Karpas-422 (cell line): Measurements from ENCODE around the gene NOC2L. TPM values are rescaled to one million over a fixed set of nuclear protein-coding genes. Genes with fewer than 3 reads are reported as not detected.

Experiments
- DNase-seq: peaks from one replicate; pipeline ENCODE4 v3.0.0-alpha.2; 2015
- H2AFZ ChIP-seq: fragments of 200-600 bp; sonication (generic); 2 replicates; pipeline ENCODE4 v1.6.1; 2014; ENCODE audit warnings: antibody characterized with exemption, low read length, mixed read lengths
- H3K27ac ChIP-seq: fragments of 200-600 bp; sonication (generic); 2 replicates; pipeline ENCODE4 v1.5.1; 2014; ENCODE audit warnings: mild to moderate bottlenecking, low read length, moderate library complexity
- H3K27me3 ChIP-seq: fragments of 200-600 bp; sonication (generic); 2 replicates; pipeline ENCODE4 v1.6.1; 2014; ENCODE audit warnings: low read length, mixed read lengths
- H3K36me3 ChIP-seq: fragments of 200-600 bp; sonication (generic); 2 replicates; pipeline ENCODE4 v1.6.1; 2014; ENCODE audit warnings: low read length, mixed read lengths; ENCODE audit not compliant: insufficient read depth
- H3K4me1 ChIP-seq: fragments of 200-600 bp; sonication (generic); 2 replicates; pipeline ENCODE4 v1.6.1; 2014; ENCODE audit warnings: mild to moderate bottlenecking, low read length, mixed read lengths
- H3K4me2 ChIP-seq: fragments of 200-600 bp; sonication (generic); 2 replicates; pipeline ENCODE4 v1.6.1; 2014; ENCODE audit warnings: low read length, low read depth, mild to moderate bottlenecking; ENCODE audit not compliant: poor library complexity, severe bottlenecking
- H3K4me3 ChIP-seq: fragments of 200-600 bp; sonication (generic); 2 replicates; pipeline ENCODE4 v1.5.1; 2014; ENCODE audit warnings: mild to moderate bottlenecking, antibody characterized with exemption, low read length, mixed read lengths
- H3K79me2 ChIP-seq: fragments of 200-600 bp; sonication (generic); 2 replicates; pipeline ENCODE4 v1.6.1; 2014; ENCODE audit warnings: mild to moderate bottlenecking, low read length, mixed read lengths
- H3K9ac ChIP-seq: fragments of 200-600 bp; sonication (generic); 2 replicates; pipeline ENCODE4 v1.6.0; 2014; ENCODE audit warnings: low read length
- H3K9me2 ChIP-seq: fragments of 200-600 bp; sonication (generic), shearing (Covaris generic); replicated peaks from 2 replicates; pipeline ENCODE4 v1.6.0; 2014; ENCODE audit warnings: mild to moderate bottlenecking, low read length, moderate library complexity; ENCODE audit not compliant: insufficient read depth
- H3K9me3 ChIP-seq: fragments of 300-700, 200-600 bp; sonication (generic); 2 replicates; pipeline ENCODE4 v1.6.1; 2014; ENCODE audit warnings: low read length, mixed read lengths
- H4K20me1 ChIP-seq: fragments of 200-600 bp; sonication (generic); 2 replicates; pipeline ENCODE4 v1.6.1; 2014; ENCODE audit warnings: mild to moderate bottlenecking, antibody characterized with exemption, low read length, low read depth; ENCODE audit not compliant: insufficient read depth
- total RNA-seq: library from RNA; depleted of rRNA; stranded (reverse); fragments of >200 nt; shearing (Covaris generic); gene quantifications from 2 replicates; pipeline ENCODE4 v1.2.3, GENCODE V29; 2014; ENCODE audit warnings: low replicate concordance

Gene NOC2L
- total RNA-seq, 1 experiment from 2014 or later = 32.5 TPM

- no peak for DNase-seq
- H3K36me3 ChIP-seq = no peaks in the 10 kb centered on the region
- H3K4me1 ChIP-seq = no peaks in the 10 kb centered on the region
These were observed 46.2 kb downstream of the NOC2L start for GRCh38 chr1:912740-913301.

GRCh38 chr1:911875-912739, 46.9 kb downstream of the NOC2L start:
- Histone ChIP-seq H3K79me2 (no peaks in the 10 kb centered on the region), H3K9ac (no peak overlapping the region), H3K9me2 (no peaks in the 10 kb centered on the region), H3K9me3 (no peaks in the 10 kb centered on the region), H3K36me3 (no peaks in the 10 kb centered on the region), H4K20me1 (no peaks in the 10 kb centered on the region), H3K27ac (no peak overlapping the region), H3K27me3 (no peaks in the 10 kb centered on the region), H3K4me1 (no peaks in the 10 kb centered on the region), H3K4me2 (no peak overlapping the region), H3K4me3 (no peak overlapping the region), H2AFZ (no peak overlapping the region)
- DNase-seq = no peak

More at GRCh38 chr1:912740-913301, 46.2 kb downstream of the NOC2L start:
- Histone ChIP-seq H4K20me1 (no peaks in the 10 kb centered on the region), H3K9ac (no peak overlapping the region), H3K27me3 (no peaks in the 10 kb centered on the region), H3K4me3 (no peak overlapping the region), H3K79me2 (no peaks in the 10 kb centered on the region), H3K9me2 (no peaks in the 10 kb centered on the region), H3K9me3 (no peaks in the 10 kb centered on the region), H2AFZ (no peak overlapping the region), H3K4me2 (no peak overlapping the region), H3K27ac (no peak overlapping the region)

GRCh38 chr1:910881-911721, 48.0 kb downstream of the NOC2L start:
- Histone ChIP-seq H3K9ac (no peak overlapping the region), H3K79me2 (no peaks in the 10 kb centered on the region), H2AFZ (no peak overlapping the region), H4K20me1 (no peaks in the 10 kb centered on the region), H3K9me3 (no peaks in the 10 kb centered on the region), H3K27me3 (no peaks in the 10 kb centered on the region), H3K9me2 (no peaks in the 10 kb centered on the region), H3K4me2 (no peak overlapping the region), H3K36me3 (no peaks in the 10 kb centered on the region), H3K27ac (no peak overlapping the region), H3K4me1 (no peaks in the 10 kb centered on the region), H3K4me3 (no peak overlapping the region)
- no peak for DNase-seq

- no peaks in the 10 kb centered on the region for H3K9me2 ChIP-seq
- H3K36me3 ChIP-seq = no peaks in the 10 kb centered on the region
- no peak overlapping the region for H2AFZ ChIP-seq
- H3K79me2 ChIP-seq = no peaks in the 10 kb centered on the region
- H3K27me3 ChIP-seq = no peaks in the 10 kb centered on the region
- H3K4me3 ChIP-seq = no peak overlapping the region
- H3K9me3 ChIP-seq = no peaks in the 10 kb centered on the region
- H4K20me1 ChIP-seq = no peaks in the 10 kb centered on the region
- H3K9ac ChIP-seq = no peak overlapping the region
- no peak overlapping the region for H3K27ac ChIP-seq
- H3K4me2 ChIP-seq = no peak overlapping the region
- DNase-seq = no peak
- H3K4me1 ChIP-seq = peaks cover 2% of the 10 kb centered on the region
These were observed 48.7 kb downstream of the NOC2L start for GRCh38 chr1:910311-910880.

- no peaks in the 10 kb centered on the region for H3K9me2 ChIP-seq
- H3K27me3 ChIP-seq = no peaks in the 10 kb centered on the region
- H4K20me1 ChIP-seq = no peaks in the 10 kb centered on the region
- no peak for DNase-seq
- H3K4me3 ChIP-seq = no peak overlapping the region
- peaks cover 7% of the 10 kb centered on the region for H3K4me1 ChIP-seq
- H3K27ac ChIP-seq = no peak overlapping the region
- no peak overlapping the region for H3K4me2 ChIP-seq
- no peaks in the 10 kb centered on the region for H3K79me2 ChIP-seq
- H3K36me3 ChIP-seq = no peaks in the 10 kb centered on the region
- no peaks in the 10 kb centered on the region for H3K9me3 ChIP-seq
- H3K9ac ChIP-seq = no peak overlapping the region
- no peak overlapping the region for H2AFZ ChIP-seq
These were observed 49.2 kb downstream of the NOC2L start for GRCh38 chr1:909861-910310.

DNA sequence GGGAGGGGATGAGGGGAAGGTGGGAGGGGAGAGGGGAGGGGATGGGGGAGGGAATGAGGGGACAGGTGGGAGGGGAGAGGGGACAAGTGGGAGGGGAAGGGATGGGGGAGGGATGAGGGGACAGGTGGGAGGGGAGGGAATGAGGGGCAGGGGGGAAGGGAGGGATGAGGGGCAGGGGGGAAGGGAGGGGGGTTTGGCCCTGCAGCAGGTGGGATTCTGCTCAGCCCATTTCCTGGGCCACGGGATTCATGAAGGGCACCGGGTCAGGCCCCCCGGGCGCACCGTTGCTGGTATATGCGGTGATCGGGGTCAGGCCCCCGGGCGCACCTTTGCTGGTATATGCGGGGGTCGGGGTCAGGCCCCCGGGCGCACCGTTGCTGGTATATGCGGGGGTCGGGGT, 50.4 kb downstream of the NOC2L start:
- no peaks in the 10 kb centered on the region for H3K9me3 ChIP-seq
- H3K79me2 ChIP-seq = no peaks in the 10 kb centered on the region
- no peak overlapping the region for H3K27ac ChIP-seq
- H3K9me2 ChIP-seq = no peaks in the 10 kb centered on the region
- H4K20me1 ChIP-seq = no peaks in the 10 kb centered on the region
- DNase-seq = no peak
- H3K4me3 ChIP-seq = no peak overlapping the region
- no peaks in the 10 kb centered on the region for H3K36me3 ChIP-seq
- H3K4me2 ChIP-seq = no peak overlapping the region
- no peaks in the 10 kb centered on the region for H3K27me3 ChIP-seq
- no peak overlapping the region for H3K9ac ChIP-seq
- no peak overlapping the region for H2AFZ ChIP-seq
- peaks cover 8% of the 10 kb centered on the region for H3K4me1 ChIP-seq

DNA sequence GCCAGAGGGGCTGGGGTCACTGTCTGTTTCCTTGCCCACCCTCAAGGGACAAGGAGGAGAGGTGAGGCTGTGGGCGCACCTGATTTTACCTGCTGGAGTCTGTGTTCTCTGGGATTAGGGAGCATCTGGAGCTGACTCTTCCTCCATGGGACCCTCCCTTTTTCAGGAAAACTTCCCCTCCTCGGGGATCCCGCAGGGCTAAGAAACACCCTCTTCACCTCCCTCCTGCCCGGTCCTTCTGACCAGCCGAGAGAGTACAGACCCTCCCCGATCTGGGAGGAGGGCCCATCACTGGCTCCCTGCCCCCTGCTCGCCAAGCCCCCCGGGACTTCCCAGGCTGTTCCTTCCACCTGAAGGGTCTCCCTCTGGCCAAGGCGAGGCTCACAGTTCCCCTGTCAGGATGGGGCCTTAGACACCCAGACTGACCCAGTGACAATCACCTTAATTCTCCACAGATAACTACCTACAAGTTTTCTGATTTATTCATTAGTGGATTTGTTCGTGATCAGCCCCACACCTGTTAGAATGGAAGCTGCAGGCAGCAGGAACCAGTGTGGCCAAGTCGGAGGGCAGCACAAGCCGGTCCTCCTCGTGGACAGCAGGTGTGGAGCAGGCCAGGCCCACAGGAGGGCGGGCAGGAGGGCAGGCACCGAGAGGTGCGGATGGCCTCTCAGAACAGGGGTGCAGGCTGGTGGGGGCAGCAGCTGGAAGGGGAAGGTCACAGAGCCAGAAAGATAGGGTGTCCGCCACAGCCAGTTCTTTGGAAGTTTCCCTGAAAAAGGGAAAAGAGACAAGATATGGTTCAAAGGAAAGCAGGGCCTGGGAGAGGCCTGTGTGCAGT, 51.2 kb downstream of the NOC2L start:
- no peak for DNase-seq
- no peak overlapping the region for H3K4me2 ChIP-seq
- H2AFZ ChIP-seq = no peak overlapping the region
- H3K79me2 ChIP-seq = no peaks in the 10 kb centered on the region
- no peaks in the 10 kb centered on the region for H4K20me1 ChIP-seq
- H3K9ac ChIP-seq = no peak overlapping the region
- no peaks in the 10 kb centered on the region for H3K9me3 ChIP-seq
- H3K9me2 ChIP-seq = no peaks in the 10 kb centered on the region
- H3K36me3 ChIP-seq = no peaks in the 10 kb centered on the region
- H3K27ac ChIP-seq = no peak overlapping the region
- no peak overlapping the region for H3K4me3 ChIP-seq
- no peaks in the 10 kb centered on the region for H3K27me3 ChIP-seq
- peaks cover 8% of the 10 kb centered on the region for H3K4me1 ChIP-seq
